HepG2 (cell line): ENCODE measurements around the gene NECTIN2. TPM values are rescaled to one million over a fixed set of nuclear protein-coding genes. Genes with fewer than 3 reads are reported as not detected.

Source experiments
- BATF2 ChIP-seq: sonication (generic); formaldehyde crosslinking; IDR thresholded peaks from 2 replicates; pipeline ENCODE4 v1.8.0; 2022; ENCODE audit warnings: mild to moderate bottlenecking, missing genetic modification reagents, moderate library complexity
- CTCF ChIP-seq: sonication (generic); formaldehyde crosslinking; IDR thresholded peaks from 2 replicates; pipeline ENCODE4 v1.5.0; 2020; ENCODE audit warnings: mild to moderate bottlenecking, missing genetic modification reagents, moderate library complexity
- FOXA1 ChIP-seq, 2 experiments: fragments of 450-650 bp in 1 of 2; sonication (generic) in 1 of 2; formaldehyde crosslinking in 1 of 2; IDR thresholded peaks; 2 replicates each; pipeline versions ENCODE4 v1.4.0 to v1.6.1; 2016 to 2020; ENCODE audit warnings: missing genetic modification reagents in 1 of 2
- IRX3 ChIP-seq: sonication (generic); formaldehyde crosslinking; IDR thresholded peaks from 2 replicates; pipeline ENCODE4 v1.8.1; 2023; ENCODE audit warnings: mild to moderate bottlenecking, low read depth, missing genetic modification reagents, borderline replicate concordance
- KLF16 ChIP-seq, 2 experiments: sonication (generic) in 1 of 2; formaldehyde crosslinking in 1 of 2; IDR thresholded peaks; 2 replicates each; pipeline versions ENCODE4 v1.6.1 to v1.8.0; 2016 to 2023; ENCODE audit warnings: missing genetic modification reagents in 2 of 2, missing compliant biosample characterization in 1 of 2
- KMT2B ChIP-seq: IDR thresholded peaks from 2 replicates; pipeline ENCODE4 v1.6.1; 2016; ENCODE audit warnings: missing genetic modification reagents, missing compliant biosample characterization
- MAFF ChIP-seq: IDR thresholded peaks from 2 replicates; pipeline ENCODE4 v1.6.1; 2011; ENCODE audit warnings: low read depth, low read length, improper control_type of control experiment
- RCOR2 ChIP-seq: IDR thresholded peaks from 2 replicates; pipeline ENCODE4 v1.6.1; 2016; ENCODE audit warnings: missing biosample characterization, missing genetic modification reagents
- SMAD9 ChIP-seq: sonication (generic); formaldehyde crosslinking; IDR thresholded peaks from 2 replicates; pipeline ENCODE4 v1.5.1; 2020; ENCODE audit warnings: mild to moderate bottlenecking, missing genetic modification reagents
- SNRNP70 ChIP-seq: fragments of 200-400 bp; formaldehyde crosslinking; IDR thresholded peaks from 2 replicates; pipeline ENCODE4 v1.6.1; 2017; ENCODE audit warnings: mild to moderate bottlenecking, low read depth, low read length, moderate library complexity
- TBX3 ChIP-seq: fragments of 450-650 bp; IDR thresholded peaks from 2 replicates; pipeline ENCODE4 v1.6.1; 2017; ENCODE audit warnings: antibody characterized with exemption, mild to moderate bottlenecking, inconsistent platforms, borderline replicate concordance
- TCF12 ChIP-seq, 2 experiments: fragments of 450-650 bp in 1 of 2; sonication (generic) in 1 of 2; formaldehyde crosslinking in 1 of 2; IDR thresholded peaks; 2 replicates each; pipeline versions ENCODE4 v1.6.1 to v1.8.0; 2017 to 2022; ENCODE audit warnings: antibody characterized with exemption in 1 of 2, mild to moderate bottlenecking in 1 of 2, missing genetic modification reagents in 1 of 2, moderate library complexity in 1 of 2
- TRAFD1 ChIP-seq: sonication (generic); formaldehyde crosslinking; IDR thresholded peaks from 2 replicates; pipeline ENCODE4 v1.5.1; 2020; ENCODE audit warnings: missing genetic modification reagents, mild to moderate bottlenecking, borderline replicate concordance
- ZBTB14 ChIP-seq: sonication (generic); formaldehyde crosslinking; IDR thresholded peaks from 2 replicates; pipeline ENCODE4 v1.4.0; 2020; ENCODE audit warnings: missing genetic modification reagents
- ZBTB20 ChIP-seq: sonication (generic); formaldehyde crosslinking; IDR thresholded peaks from 2 replicates; pipeline ENCODE4 v1.8.1; 2023; ENCODE audit warnings: missing genetic modification reagents, low read depth, mild to moderate bottlenecking, borderline replicate concordance
- ZBTB26 ChIP-seq: IDR thresholded peaks from 2 replicates; pipeline ENCODE4 v1.6.1; 2016; ENCODE audit warnings: missing compliant biosample characterization, missing genetic modification reagents, borderline replicate concordance
- ZEB1 ChIP-seq: IDR thresholded peaks from 2 replicates; pipeline ENCODE4 v1.6.1; 2012; ENCODE audit warnings: mild to moderate bottlenecking, low read depth, inconsistent platforms; ENCODE audit not compliant: insufficient replicate concordance
- ZNF143 ChIP-seq: sonication (generic); formaldehyde crosslinking; IDR thresholded peaks from 2 replicates; pipeline ENCODE4 v1.4.0; 2020; ENCODE audit warnings: missing genetic modification reagents
- ZNF549 ChIP-seq: sonication (generic); formaldehyde crosslinking; IDR thresholded peaks from 2 replicates; pipeline ENCODE4 v1.5.0; 2020; ENCODE audit warnings: missing genetic modification reagents
- ZNF569 ChIP-seq: sonication (generic); formaldehyde crosslinking; IDR thresholded peaks from 2 replicates; pipeline ENCODE4 v1.5.0; 2020; ENCODE audit warnings: mild to moderate bottlenecking, missing genetic modification reagents, moderate library complexity, borderline replicate concordance
- ZNF788 ChIP-seq: sonication (generic); formaldehyde crosslinking; IDR thresholded peaks from 2 replicates; pipeline ENCODE4 v1.5.0; 2020; ENCODE audit warnings: mild to moderate bottlenecking, missing genetic modification reagents, borderline replicate concordance
- ZNF878 ChIP-seq: sonication (generic); formaldehyde crosslinking; IDR thresholded peaks from 2 replicates; pipeline ENCODE4 v1.8.1; 2023; ENCODE audit warnings: mild to moderate bottlenecking, missing genetic modification reagents, moderate library complexity
- polyA plus RNA-seq, 8 experiments: library from polyadenylated mRNA; depleted of rRNA in 3 of 8; stranded (reverse) in 7 of 8; unstranded in 1 of 8; fragments of >200 nt; fragmentation: Illumina TruSeq in 4 of 8; extraction: Trizol in 4 of 8; gene quantifications; 2 replicates each; pipeline versions ENCODE4 v1.2.1 to v1.2.3, GENCODE V29; 2011 to 2016; ENCODE audit warnings: low read depth in 4 of 8, missing spikeins in 1 of 8, mixed read lengths in 1 of 8; ENCODE audit not compliant: insufficient read depth in 1 of 8
- total RNA-seq, 5 experiments: library from RNA; depleted of rRNA; stranded (reverse); fragments of >200 nt; fragmentation: Illumina TruSeq; extraction: Trizol; gene quantifications; 2 replicates each; pipeline ENCODE4 v1.2.3, GENCODE V29; 2016; ENCODE audit warnings: low read depth in 1 of 5

Gene NECTIN2
- total and polyA plus RNA-seq, 2 of the 13 experiments (the other 11 are each of a cell fraction or from before 2014, with no cell fraction given): 75.4 to 114 TPM

GRCh38 chr19:44845612-44846454 lies at the start of gene NECTIN2 (continued):
- TF ChIP-seq IRX3 (CRISPR knock-in tag) (no peak), TBX3 (no peak), KMT2B (CRISPR knock-in tag) (no peak; the same call in 1 of the 2 replicates), ZNF549 (CRISPR knock-in tag) (no peak), TCF12 (IDR thresholded peaks at IDR 0.05) (no peak), TCF12 (CRISPR knock-in tag; IDR thresholded peaks at IDR 0.05) (no peak), BATF2 (CRISPR knock-in tag) (0 out of 2 replicates have a peak, but pooled peaks have one; percentile 64), KLF16 (CRISPR knock-in tag; IDR thresholded peaks at IDR 0.05) (no peak; a peak in 2 of 4 replicates), TRAFD1 (CRISPR knock-in tag) (no peak), ZNF569 (CRISPR knock-in tag) (no peak), SNRNP70 (no peak), ZBTB26 (CRISPR knock-in tag) (peak; percentile 82; the same call in 1 of the 2 replicates), ZBTB20 (CRISPR knock-in tag) (no peak), ZBTB14 (CRISPR knock-in tag) (no peak), SMAD9 (no peak), ZNF788 (CRISPR knock-in tag) (no peak; the same call in 1 of the 2 replicates), FOXA1 (IDR thresholded peaks at IDR 0.05) (no peak), FOXA1 (CRISPR knock-in tag; IDR thresholded peaks at IDR 0.05) (no peak; the same call in 1 of the 2 replicates), ZNF143 (CRISPR knock-in tag) (no peak), CTCF (CRISPR knock-in tag) (peak; percentile 94), RCOR2 (no peak), ZNF878 (CRISPR knock-in tag) (no peak), MAFF (no peak), ZEB1 (no peak)
